Measurements from ENCODE around the gene C6orf89.

C6orf89 gene

GRCh38 chr6:36955136-36955535 lies 69.4 kb downstream of the C6orf89 start:
- TF ChIP-seq CTCF (IDR thresholded peaks at IDR 0.05; ENCODE audit: extremely low read depth, missing control alignments), result no peak
- DNase-seq (ENCODE audit: low spot score), result no peak

GRCh38 chr6:36955671-36956445 lies 70.1 kb downstream of the C6orf89 start:
- no peak for DNase-seq (ENCODE audit: low spot score)
- no peak for TF ChIP-seq CTCF (IDR thresholded peaks at IDR 0.05; ENCODE audit: extremely low read depth, missing control alignments)

- no peak for DNase-seq (ENCODE audit: low spot score)
- no peak for TF ChIP-seq CTCF (IDR thresholded peaks at IDR 0.05; ENCODE audit: extremely low read depth, missing control alignments)
These were observed 70.7 kb downstream of the C6orf89 start for GRCh38 chr6:36956446-36956820.

GRCh38 chr6:36957773-36958271 lies 72.1 kb downstream of the C6orf89 start:
- no peak for TF ChIP-seq CTCF (IDR thresholded peaks at IDR 0.05; ENCODE audit: extremely low read depth, missing control alignments)
- no peak for DNase-seq (ENCODE audit: low spot score)

- DNase-seq (ENCODE audit: low spot score), result no peak
- TF ChIP-seq CTCF (IDR thresholded peaks at IDR 0.05; ENCODE audit: extremely low read depth, missing control alignments), result no peak
These were observed 73.2 kb downstream of the C6orf89 start for GRCh38 chr6:36958775-36959554.

GRCh38 chr6:36959555-36960250 lies 74.0 kb downstream of the C6orf89 start:
- TF ChIP-seq CTCF (IDR thresholded peaks at IDR 0.05; ENCODE audit: extremely low read depth, missing control alignments), result no peak
- DNase-seq (ENCODE audit: low spot score), result no peak
